Gastrocnemius medialis (tissue), 4 donors: ENCODE results near the gene ADCY7.

ENCODE experiments used
- CTCF ChIP-seq, 5 experiments: fragments of 450-650 bp in 3 of 5; fragments of 200-600 bp in 2 of 5; sonication (generic) in 2 of 5; IDR thresholded peaks in 4 of 5; conservative IDR thresholded peaks in 1 of 5; 1 replicate in 4 of 5; 2 replicates in 1 of 5; pipeline ENCODE4 v1.5.1; 2016 to 2019; ENCODE audit warnings: antibody characterized with exemption in 5 of 5, mild to moderate bottlenecking in 3 of 5, moderate library complexity in 3 of 5
- POLR2A ChIP-seq, 2 donors: fragments of 450-650 bp; IDR thresholded peaks; one replicate each; pipeline ENCODE4 v1.6.1; 2017; ENCODE audit warnings: antibody characterized with exemption in 2 of 2, mild to moderate bottlenecking in 2 of 2, moderate library complexity in 2 of 2

- TF ChIP-seq CTCF (IDR thresholded peaks at IDR 0.05 in 4 of 5, conservative IDR thresholded peaks at IDR 0.05 in 1 of 5) (no peak), POLR2A (IDR thresholded peaks at IDR 0.05) (no peak)
These were observed 49.1 kb downstream of the ADCY7 start for GRCh38 chr16:50315346-50315997.
